ENCODE measurements around the gene IPP. TPM values are rescaled to one million over a fixed set of nuclear protein-coding genes. Genes with fewer than 3 reads are reported as not detected.
A peak's percentile ranks its signal among the peaks of the same experiment; 100 is the strongest.
"Not testable (repeated sequence)": the region's sequence is repeated elsewhere in the genome, so short reads cannot be mapped to it uniquely, and the experiment has no call there.

Gene IPP
- total RNA-seq, 4 donors from 2014 or later, result 1.2 to 25.6 (median 13.6) TPM

DNA sequence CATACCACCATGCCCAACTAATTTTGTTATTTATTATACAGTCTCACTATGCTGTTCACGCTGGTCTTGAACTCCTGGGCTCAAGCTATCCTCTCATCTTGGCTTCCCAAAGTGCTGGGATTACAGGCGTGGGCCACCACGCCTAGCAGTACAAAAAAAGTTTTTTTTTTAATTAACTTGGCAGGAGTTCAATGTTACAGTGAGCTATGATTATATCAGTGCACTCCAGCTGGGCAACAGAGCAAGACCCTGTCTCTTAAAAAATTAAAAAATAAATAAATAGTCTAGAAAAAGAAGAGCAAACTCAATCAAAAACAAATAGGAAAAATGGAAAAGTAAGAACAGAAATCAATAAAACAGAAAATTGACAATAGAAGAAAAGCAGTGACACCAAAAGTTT is 36.7 kb downstream of the IPP start:
- Histone ChIP-seq H3K27me3 (no peaks in the 10 kb centered on the region), H3K4me1 (no peaks in the 10 kb centered on the region), H3K9me3 (no peaks in the 10 kb centered on the region), H3K4me3 (no peak overlapping the region), H3K27ac (no peak overlapping the region), H3K36me3 (no peaks in the 10 kb centered on the region)
- no peak for TF ChIP-seq POLR2A (IDR thresholded peaks at IDR 0.05)
- TF ChIP-seq, protein P1, sequence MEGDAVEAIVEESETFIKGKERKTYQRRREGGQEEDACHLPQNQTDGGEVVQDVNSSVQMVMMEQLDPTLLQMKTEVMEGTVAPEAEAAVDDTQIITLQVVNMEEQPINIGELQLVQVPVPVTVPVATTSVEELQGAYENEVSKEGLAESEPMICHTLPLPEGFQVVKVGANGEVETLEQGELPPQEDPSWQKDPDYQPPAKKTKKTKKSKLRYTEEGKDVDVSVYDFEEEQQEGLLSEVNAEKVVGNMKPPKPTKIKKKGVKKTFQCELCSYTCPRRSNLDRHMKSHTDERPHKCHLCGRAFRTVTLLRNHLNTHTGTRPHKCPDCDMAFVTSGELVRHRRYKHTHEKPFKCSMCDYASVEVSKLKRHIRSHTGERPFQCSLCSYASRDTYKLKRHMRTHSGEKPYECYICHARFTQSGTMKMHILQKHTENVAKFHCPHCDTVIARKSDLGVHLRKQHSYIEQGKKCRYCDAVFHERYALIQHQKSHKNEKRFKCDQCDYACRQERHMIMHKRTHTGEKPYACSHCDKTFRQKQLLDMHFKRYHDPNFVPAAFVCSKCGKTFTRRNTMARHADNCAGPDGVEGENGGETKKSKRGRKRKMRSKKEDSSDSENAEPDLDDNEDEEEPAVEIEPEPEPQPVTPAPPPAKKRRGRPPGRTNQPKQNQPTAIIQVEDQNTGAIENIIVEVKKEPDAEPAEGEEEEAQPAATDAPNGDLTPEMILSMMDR (IDR thresholded peaks at IDR 0.05), result no peak
- intact Hi-C loops (cut with DNase I; ENCODE audit: low total_unique reads), result no loop called here
- no peak for DNase-seq

DNA sequence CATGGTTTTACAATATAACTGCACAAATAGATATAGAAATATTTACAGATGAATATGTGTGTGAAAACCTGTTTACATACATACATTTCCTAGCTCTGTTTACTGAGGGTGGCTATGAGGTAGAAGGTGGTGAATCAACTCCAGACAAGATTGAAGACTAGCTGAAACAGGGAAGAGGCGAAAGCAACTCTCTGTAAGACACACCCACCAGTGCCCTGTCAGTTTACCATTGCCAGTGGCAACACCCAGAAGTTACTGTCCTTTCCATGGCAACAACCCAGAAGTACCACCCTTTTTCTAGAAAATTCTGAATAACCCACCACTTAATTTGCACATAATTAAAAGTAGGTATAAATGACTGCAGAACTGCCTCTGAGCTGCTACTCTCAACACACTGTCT is 45.8 kb downstream of the IPP start:
- intact Hi-C loops (cut with DNase I; ENCODE audit: low total_unique reads), result no loop called here
- no peaks in the 10 kb centered on the region for H3K4me1 ChIP-seq
- H3K36me3 ChIP-seq, result no peaks in the 10 kb centered on the region
- DNase-seq, result no peak
- H3K27me3 ChIP-seq, result no peaks in the 10 kb centered on the region
- no peak for TF ChIP-seq POLR2A (IDR thresholded peaks at IDR 0.05)
- TF ChIP-seq, protein P1 (IDR thresholded peaks at IDR 0.05), result no peak
- no peaks in the 10 kb centered on the region for H3K9me3 ChIP-seq
- no peak overlapping the region for H3K4me3 ChIP-seq
- no peak overlapping the region for H3K27ac ChIP-seq

DNA sequence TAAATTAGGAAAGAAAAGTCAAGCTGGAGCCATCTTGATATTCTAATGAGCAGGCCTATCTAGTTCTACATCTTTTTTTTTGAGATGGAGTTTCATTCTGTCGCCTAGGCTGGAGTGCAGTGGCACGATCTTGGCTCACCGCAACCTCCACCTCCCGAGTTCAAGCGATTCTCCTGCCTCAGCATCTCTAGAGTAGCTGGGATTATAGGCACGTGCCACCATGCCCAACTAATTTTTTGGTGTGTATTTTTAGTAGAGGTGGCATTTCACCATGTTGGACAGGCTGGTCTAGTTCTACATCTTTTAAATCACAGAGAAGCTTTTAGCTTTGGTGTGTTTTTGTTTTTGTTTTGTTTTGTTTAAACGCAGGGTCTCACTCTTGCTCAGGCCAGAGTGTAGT is 55.6 kb downstream of the IPP start:
- Histone ChIP-seq H3K27me3 (no peaks in the 10 kb centered on the region), H3K36me3 (no peaks in the 10 kb centered on the region), H3K9me3 (no peaks in the 10 kb centered on the region), H3K4me3 (no peak overlapping the region), H3K27ac (no peak overlapping the region), H3K4me1 (no peaks in the 10 kb centered on the region)
- TF ChIP-seq, protein P1 (IDR thresholded peaks at IDR 0.05), result no peak
- no peak for TF ChIP-seq POLR2A (IDR thresholded peaks at IDR 0.05)
- no peak for DNase-seq
- intact Hi-C loops (cut with DNase I; ENCODE audit: low total_unique reads), result no loop called here

DNA sequence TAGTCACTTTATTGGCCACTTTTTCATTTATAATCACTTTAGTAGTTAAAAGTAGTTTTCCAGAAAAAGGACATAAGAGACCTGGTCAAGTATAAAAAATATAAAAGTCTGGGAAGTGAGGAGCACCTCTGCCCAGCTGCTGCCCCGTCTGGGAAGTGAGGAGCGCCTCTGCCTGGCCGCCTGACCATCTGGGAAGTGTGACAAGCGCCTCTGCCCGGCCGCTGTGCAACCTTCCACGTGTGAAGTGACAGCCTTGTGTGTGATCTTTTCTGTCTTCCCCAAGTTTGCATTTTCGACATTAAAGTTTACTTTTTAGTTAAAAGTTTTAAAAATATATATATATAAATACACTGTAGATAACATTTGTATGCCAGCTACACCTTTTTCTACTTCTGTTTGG is 56.6 kb downstream of the IPP start:
- H3K36me3 ChIP-seq; intact Hi-C loops (cut with DNase I; ENCODE audit: low total_unique reads); H3K27ac ChIP-seq; DNase-seq; H3K27me3 ChIP-seq; H3K9me3 ChIP-seq; H3K4me3 ChIP-seq; H3K4me1 ChIP-seq: not testable (repeated sequence)

DNA sequence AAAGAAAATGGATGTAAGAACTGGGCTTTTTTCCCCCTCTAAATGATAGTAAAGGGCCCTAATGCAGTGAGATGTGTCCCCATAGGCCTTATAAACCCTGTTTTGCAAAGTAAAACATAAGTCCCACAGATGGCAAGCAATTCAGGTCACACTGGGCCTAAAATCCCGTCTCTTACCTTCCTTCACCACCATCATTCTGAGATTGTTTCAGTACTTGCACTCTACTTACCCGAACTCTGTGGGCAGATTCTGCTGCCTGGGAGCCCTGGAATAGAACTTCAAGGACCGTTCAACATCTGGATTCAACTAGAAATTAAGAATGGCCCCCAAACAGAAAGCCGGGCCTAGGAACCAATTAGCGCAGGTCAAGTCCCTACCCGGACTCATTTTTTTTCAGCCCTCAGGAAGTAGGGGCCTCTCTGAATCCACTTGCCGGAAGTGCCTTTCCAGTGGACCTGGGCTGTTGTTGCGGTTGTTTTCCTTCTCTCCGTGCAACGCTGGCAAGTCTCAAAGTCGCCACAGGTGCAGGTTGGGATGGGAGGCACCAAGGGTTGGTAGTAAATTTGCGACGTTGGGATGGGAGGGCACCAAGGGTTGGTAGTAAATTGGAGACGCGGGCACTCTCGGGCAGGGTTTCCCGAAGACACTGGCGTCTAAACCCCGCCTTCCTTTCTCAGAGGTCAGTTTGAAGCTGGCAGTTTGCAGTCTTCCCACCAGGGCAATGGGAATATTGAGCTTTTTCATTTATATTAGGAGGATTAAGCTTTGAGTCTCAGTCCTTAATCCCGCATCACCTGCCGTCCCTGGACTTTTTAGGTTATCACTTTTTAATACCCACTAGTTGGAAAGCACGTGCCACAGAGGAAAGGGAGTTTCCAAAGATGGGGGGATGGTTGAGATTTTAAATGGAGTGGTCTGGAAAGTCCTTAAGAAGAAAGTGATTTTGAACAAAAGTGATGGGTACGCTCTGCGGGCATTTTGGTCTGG is 62.4 kb downstream of the IPP start, which contains the start of gene TMEM69:
TMEM69 (plus strand) TSS at position 428 of the 987 bp plus-strand sequence. CDS start 2,888 bp downstream, outside the sequence.
- TF ChIP-seq, protein P1 (IDR thresholded peaks at IDR 0.05), result no peak
- peak; percentile 10 to 12 for TF ChIP-seq POLR2A (IDR thresholded peaks at IDR 0.05)
- intact Hi-C loops (cut with DNase I; ENCODE audit: low total_unique reads), result no loop called here
- no peaks in the 10 kb centered on the region for H3K9me3 ChIP-seq
- DNase-seq, result peak; percentile 78 to 79
- H3K36me3 ChIP-seq, result no peaks in the 10 kb centered on the region
- H3K27me3 ChIP-seq, result no peaks in the 10 kb centered on the region
- peak within 1 kb of the TSS; percentile 77 to 94 for H3K4me3 ChIP-seq
- peak within 1 kb of the TSS; percentile 98 to 99 for H3K27ac ChIP-seq
- peaks cover 0 to 5% of the 10 kb centered on the region in 2 donors for H3K4me1 ChIP-seq
